Mammary epithelial cell (primary cell): Measurements from ENCODE around the gene DNAH1.

ENCODE experiments used
- EZH2 ChIP-seq: IDR thresholded peaks from 2 replicates; pipeline ENCODE4 v1.6.1; 2012; ENCODE audit warnings: low read length, inconsistent platforms, borderline replicate concordance
- TF ChIP-seq, protein P1 (sequence below), 2 donors: IDR thresholded peaks in 1 of 2; conservative IDR thresholded peaks in 1 of 2; 2 replicates each; pipeline ENCODE4 v1.5.1; 2011 to 2012; ENCODE audit warnings: inconsistent platforms in 2 of 2, low read length in 2 of 2, mild to moderate bottlenecking in 2 of 2, control low read depth in 1 of 2, low read depth in 1 of 2; ENCODE audit not compliant: insufficient read depth in 1 of 2; ENCODE audit errors: extremely low read depth in 1 of 2

DNA sequence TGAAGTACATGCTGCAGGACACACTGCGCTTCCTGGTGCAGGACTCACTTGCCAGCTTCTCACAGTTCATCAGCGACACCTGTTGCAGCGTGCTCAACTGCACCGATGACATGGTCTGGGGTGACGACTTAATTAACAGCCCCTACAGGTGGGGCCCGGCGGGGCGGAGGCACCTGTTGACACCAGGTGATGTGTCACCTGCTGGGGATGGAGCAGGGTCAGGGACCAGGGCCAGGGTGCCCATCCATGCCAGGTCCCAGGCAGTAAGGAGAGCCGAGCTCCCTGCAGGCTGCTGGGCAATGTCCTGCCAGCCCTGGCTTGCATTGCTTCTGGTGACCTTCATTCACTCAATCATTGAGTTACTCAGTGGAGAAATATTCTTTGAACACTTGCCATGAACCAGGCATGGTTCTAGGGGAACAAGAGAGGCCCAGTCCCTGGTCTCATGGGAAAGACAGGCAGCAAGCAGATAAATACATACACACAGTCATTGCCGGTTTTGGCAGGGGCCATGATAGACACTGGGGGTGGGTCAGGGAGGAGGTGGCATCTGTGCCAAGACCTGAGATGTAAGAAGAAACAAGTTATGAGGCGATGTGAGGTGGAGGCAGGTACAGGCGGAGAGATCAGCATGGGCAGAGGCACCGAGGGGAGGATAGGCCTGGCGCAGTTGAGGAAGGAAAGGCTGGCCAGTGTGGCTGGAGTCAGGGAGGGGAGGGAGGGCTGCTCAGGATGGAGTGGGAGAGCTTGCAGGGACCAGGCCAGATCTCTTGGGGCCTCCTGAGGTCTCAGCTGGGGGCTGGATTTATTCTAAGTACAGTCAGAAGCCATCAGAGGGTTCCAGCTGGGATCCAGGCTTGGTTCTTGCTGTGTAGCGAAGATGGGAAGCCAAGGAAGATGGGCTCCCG, 30.8 kb downstream of the DNAH1 start:
- TF ChIP-seq, protein P1, sequence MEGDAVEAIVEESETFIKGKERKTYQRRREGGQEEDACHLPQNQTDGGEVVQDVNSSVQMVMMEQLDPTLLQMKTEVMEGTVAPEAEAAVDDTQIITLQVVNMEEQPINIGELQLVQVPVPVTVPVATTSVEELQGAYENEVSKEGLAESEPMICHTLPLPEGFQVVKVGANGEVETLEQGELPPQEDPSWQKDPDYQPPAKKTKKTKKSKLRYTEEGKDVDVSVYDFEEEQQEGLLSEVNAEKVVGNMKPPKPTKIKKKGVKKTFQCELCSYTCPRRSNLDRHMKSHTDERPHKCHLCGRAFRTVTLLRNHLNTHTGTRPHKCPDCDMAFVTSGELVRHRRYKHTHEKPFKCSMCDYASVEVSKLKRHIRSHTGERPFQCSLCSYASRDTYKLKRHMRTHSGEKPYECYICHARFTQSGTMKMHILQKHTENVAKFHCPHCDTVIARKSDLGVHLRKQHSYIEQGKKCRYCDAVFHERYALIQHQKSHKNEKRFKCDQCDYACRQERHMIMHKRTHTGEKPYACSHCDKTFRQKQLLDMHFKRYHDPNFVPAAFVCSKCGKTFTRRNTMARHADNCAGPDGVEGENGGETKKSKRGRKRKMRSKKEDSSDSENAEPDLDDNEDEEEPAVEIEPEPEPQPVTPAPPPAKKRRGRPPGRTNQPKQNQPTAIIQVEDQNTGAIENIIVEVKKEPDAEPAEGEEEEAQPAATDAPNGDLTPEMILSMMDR (conservative IDR thresholded peaks at IDR 0.05 in 1 of 2, IDR thresholded peaks at IDR 0.05 in 1 of 2; ENCODE audit: extremely low read depth in 1 of 2, insufficient read depth in 1 of 2, low read depth in 1 of 2, low read length in 2 of 2) = no peak
- no peak for TF ChIP-seq EZH2
